AG10803 (cell line): ENCODE measurements around the gene SEMA4F.

Source experiments
- DNase-seq: peaks from one replicate; pipeline ENCODE4 v3.0.0; 2010; ENCODE audit warnings: low read depth
- H3K4me3 ChIP-seq: 2 replicates; pipeline ENCODE4 v1.5.1; 2011; ENCODE audit warnings: mild to moderate bottlenecking, low read length, control low read depth
- CTCF ChIP-seq: conservative IDR thresholded peaks from 2 replicates; pipeline ENCODE4 v1.5.1; 2011; ENCODE audit warnings: mild to moderate bottlenecking, low read length, control low read depth, inconsistent platforms

SEMA4F gene

DNA sequence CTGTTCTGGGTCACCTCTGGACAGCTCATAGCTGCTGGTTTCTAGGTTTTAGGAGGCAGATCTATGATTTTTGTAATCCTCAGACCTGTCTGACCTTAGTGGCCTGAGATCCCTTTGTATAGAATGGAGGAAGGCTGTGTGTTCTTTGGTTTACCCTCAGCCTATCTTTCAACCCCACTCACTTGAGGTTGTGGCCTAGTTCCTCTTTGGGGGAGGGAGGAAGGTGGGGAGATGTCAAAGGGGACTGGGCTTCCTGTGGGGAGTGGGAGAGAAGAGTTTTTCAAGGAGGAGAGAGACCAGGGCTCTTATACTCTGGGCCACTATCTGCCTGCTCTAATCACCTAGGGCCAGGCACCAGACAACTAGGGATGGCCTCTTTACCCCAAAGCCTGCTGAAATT lies 28.5 kb downstream of the SEMA4F start:
- no peak for TF ChIP-seq CTCF
- DNase-seq, result no peak
- H3K4me3 ChIP-seq, result no peak overlapping the region

- no peak for TF ChIP-seq CTCF
- DNase-seq, result no peak
- no peak overlapping the region for H3K4me3 ChIP-seq
Measured at GRCh38 chr2:74685408-74685807, 31.4 kb downstream of the SEMA4F start.

DNA sequence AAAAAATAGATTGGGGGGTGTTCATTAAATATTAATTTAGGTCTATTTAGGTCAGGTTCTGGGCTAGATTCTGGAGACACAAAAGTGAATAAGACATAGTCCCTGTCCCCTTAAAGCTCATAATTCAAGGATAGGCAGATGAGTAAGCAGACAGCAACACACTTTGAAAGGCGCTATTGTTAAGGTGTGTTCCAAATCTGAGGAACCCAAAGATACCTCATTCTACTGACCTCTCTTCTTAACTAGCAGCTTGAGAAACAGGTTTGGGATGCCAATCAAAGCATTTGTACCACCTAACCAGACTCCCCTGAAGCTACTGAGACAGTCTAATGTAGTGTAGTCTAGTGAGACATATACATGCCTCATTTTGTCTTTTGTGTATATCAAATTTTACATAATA lies 34.8 kb downstream of the SEMA4F start:
- no peak for TF ChIP-seq CTCF
- no peak for DNase-seq
- no peak overlapping the region for H3K4me3 ChIP-seq

- no peak for TF ChIP-seq CTCF
- DNase-seq, result no peak
- H3K4me3 ChIP-seq, result no peak overlapping the region
Measured at GRCh38 chr2:74689671-74690070, 35.6 kb downstream of the SEMA4F start.

GRCh38 chr2:74690571-74690970 lies 36.5 kb downstream of the SEMA4F start:
- H3K4me3 ChIP-seq, result no peak overlapping the region
- DNase-seq, result peak; percentile 68
- peak; percentile 95 for TF ChIP-seq CTCF

DNA sequence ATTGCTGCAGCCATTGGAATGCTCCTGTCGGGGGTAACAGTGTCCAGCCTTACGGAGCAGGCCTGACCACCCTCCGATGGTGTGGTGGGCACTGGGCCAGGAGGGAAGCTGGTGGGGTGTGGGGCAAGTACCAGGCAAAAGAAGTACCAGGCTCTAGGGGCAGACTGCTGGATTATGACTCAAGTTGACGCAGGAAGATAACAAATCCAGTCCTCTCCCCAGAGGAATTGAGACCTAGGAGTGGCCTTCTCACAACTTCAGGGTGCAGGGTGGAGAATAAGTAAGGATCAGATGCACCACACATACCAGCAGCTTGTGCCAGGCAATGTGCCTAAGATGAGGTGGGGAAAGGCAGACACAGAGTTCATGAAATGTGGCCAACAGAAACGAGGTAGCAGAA lies 37.9 kb downstream of the SEMA4F start:
- H3K4me3 ChIP-seq, result no peak overlapping the region
- DNase-seq, result no peak
- no peak for TF ChIP-seq CTCF

DNA sequence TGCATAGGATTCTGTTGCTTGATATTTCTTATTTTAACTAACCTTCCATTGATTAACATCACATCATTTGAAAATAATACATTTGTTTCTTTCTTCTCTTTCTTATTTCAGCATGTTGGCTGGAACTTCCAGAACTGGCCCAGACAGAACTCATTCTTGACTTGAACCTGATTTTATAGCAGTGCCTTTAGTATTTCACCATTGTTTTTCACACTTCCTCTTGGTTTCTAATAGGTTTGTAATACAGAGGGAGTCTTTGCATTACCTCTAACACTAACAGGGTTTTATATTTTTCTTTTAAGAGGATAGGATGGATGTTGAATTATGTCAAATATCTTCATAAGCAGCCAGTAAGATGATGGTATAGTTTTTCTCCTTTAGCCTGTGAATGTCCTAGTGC lies 39.2 kb downstream of the SEMA4F start:
- DNase-seq, result no peak
- TF ChIP-seq CTCF, result no peak
- H3K4me3 ChIP-seq, result no peak overlapping the region
